NB4 (cell line): Measurements from ENCODE around the gene UROC1.
A peak's percentile ranks its signal among the peaks of the same experiment; 100 is the strongest.

Source experiments
- DNase-seq: peaks from one replicate; pipeline ENCODE4 v3.0.0; 2010; ENCODE audit warnings: low read depth
- H3K4me3 ChIP-seq: one replicate; pipeline ENCODE4 v1.5.1; 2011; ENCODE audit warnings: mild to moderate bottlenecking, low read depth, low read length, moderate library complexity
- CTCF ChIP-seq: IDR thresholded peaks from one replicate; pipeline ENCODE4 v1.5.1; 2012; ENCODE audit warnings: low read depth, low read length
- MYC ChIP-seq: IDR thresholded peaks from 2 replicates; pipeline ENCODE4 v1.6.1; 2011; ENCODE audit warnings: low read depth, low read length
- POLR2A ChIP-seq: IDR thresholded peaks from 2 replicates; pipeline ENCODE4 v1.6.1; 2011; ENCODE audit warnings: mild to moderate bottlenecking; ENCODE audit not compliant: insufficient read length; ENCODE audit errors: extremely low read depth
- TF ChIP-seq, protein P1 (sequence below): IDR thresholded peaks from 2 replicates; pipeline ENCODE4 v1.6.1; 2011; ENCODE audit warnings: low read depth, low read length

Gene UROC1

GRCh38 chr3:126542340-126543241 is 25.0 kb upstream of the UROC1 start:
- TF ChIP-seq, protein P1, sequence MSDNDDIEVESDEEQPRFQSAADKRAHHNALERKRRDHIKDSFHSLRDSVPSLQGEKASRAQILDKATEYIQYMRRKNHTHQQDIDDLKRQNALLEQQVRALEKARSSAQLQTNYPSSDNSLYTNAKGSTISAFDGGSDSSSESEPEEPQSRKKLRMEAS = no peak
- TF ChIP-seq POLR2A (no peak), CTCF (no peak), MYC (no peak)
- H3K4me3 ChIP-seq = no peak overlapping the region
- no peak for DNase-seq

DNA sequence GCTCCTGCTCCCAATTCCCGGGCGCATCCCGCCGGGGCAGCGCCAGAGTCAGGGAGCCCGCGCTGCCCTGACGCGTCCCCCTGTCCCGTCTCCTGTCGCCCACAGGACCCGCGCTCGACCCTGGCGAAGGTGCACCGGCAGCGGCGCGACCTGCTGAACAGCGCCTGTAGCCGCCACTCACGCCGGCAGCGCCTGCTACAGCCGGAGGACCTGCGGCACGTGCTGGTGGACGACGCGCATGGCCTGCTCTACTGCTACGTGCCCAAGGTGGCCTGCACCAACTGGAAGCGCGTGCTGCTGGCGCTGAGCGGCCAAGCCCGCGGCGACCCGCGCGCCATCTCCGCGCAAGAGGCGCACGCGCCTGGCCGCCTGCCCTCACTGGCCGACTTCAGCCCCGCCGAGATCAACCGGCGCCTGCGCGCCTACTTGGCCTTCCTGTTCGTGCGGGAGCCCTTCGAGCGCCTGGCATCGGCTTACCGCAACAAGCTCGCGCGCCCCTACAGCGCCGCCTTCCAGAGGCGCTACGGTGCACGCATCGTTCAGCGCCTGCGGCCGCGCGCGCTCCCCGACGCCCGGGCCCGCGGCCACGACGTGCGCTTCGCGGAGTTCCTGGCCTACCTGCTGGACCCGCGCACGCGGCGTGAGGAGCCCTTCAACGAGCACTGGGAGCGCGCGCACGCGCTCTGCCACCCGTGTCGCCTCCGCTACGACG is 24.2 kb upstream of the UROC1 start:
- TF ChIP-seq, protein P1 = no peak
- no peak for TF ChIP-seq POLR2A
- no peak for TF ChIP-seq CTCF
- no peak for TF ChIP-seq MYC
- no peak overlapping the region for H3K4me3 ChIP-seq
- no peak for DNase-seq

- no peak for TF ChIP-seq CTCF
- TF ChIP-seq MYC = peak; percentile 30
- TF ChIP-seq, protein P1 = peak; percentile 53
- TF ChIP-seq POLR2A = peak; percentile 43
- H3K4me3 ChIP-seq = peak overlapping the region; percentile 48
- DNase-seq = peak; percentile 92
Observed at GRCh38 chr3:126540951-126541627, 23.5 kb upstream of the UROC1 start.

GRCh38 chr3:126540342-126540849 is 22.8 kb upstream of the UROC1 start:
- DNase-seq = peak; percentile 97

More at GRCh38 chr3:126540342-126540849, 22.8 kb upstream of the UROC1 start:
- H3K4me3 ChIP-seq = peak overlapping the region; percentile 48
- TF ChIP-seq CTCF (no peak), MYC (peak; percentile 75; the same call in 1 of the 2 replicates), POLR2A (peak; percentile 13)
- TF ChIP-seq, protein P1 = peak; percentile 93
